GM21737 (cell line): ENCODE data around the gene NPEPL1.
"Not testable (repeated sequence)": the region's sequence is repeated elsewhere in the genome, so short reads cannot be mapped to it uniquely, and the experiment has no call there.

Experiments used
- ATAC-seq: cut with Tn5 transposase; IDR thresholded peaks from one replicate; pipeline ENCODE4 v1.9.1; 2021; ENCODE audit warnings: mild to moderate bottlenecking, moderate library complexity; ENCODE audit not compliant: unreplicated experiment

NPEPL1 gene, protein sequence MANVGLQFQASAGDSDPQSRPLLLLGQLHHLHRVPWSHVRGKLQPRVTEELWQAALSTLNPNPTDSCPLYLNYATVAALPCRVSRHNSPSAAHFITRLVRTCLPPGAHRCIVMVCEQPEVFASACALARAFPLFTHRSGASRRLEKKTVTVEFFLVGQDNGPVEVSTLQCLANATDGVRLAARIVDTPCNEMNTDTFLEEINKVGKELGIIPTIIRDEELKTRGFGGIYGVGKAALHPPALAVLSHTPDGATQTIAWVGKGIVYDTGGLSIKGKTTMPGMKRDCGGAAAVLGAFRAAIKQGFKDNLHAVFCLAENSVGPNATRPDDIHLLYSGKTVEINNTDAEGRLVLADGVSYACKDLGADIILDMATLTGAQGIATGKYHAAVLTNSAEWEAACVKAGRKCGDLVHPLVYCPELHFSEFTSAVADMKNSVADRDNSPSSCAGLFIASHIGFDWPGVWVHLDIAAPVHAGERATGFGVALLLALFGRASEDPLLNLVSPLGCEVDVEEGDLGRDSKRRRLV

DNA sequence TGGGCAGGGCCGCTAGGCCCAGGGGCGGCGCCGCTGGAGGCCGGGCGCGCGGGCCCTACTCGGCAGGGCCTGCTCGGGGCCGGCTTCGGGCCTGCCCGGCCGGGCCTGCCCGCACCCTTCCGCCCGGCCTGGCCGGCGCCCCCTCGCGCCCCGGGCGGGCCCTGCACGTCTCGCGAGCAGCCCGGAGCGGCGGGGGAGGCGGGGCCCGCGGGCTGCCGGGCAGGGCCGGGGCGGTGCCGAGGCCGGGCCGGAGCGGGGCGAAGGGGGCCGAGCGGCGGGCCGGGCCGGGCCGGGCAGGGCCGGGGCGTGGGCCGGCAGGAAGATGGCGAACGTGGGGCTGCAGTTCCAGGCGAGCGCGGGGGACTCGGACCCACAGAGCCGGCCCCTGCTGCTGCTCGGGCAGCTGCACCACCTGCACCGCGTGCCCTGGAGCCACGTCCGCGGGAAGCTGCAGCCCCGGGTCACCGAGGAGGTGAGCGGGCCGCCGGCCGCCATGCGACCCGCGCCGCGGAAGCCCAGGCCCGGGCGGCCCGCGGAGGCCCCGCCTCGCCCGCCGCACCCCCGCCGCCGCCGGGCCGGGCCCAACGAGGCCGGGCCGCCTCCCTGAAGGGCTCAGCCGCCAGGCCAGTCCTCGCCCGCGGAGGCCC is at the start of gene NPEPL1:
NPEPL1 (plus strand) TSS at position 222 of the 647 bp plus-strand sequence; CDS start at position 323, 101 bp downstream.
- ATAC-seq: peak; percentile 89

DNA sequence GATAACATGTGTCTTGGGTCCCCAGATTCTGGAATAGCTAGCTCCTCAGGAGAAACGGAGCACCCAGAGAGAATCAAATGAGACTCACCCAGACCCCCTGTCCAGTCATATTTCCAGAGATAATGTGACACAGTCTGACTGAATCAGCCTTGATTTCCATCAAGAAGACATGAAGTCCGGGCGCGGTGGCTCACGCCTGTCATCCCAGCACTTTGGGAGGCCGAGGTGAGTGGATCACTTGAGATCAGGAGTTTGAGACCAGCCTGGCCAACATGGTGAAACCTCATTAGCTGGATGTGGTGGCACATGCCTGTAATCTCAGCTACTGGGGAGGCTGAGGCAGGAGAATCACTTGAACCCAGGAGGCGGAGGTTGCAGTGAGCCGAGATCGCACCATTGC is 49.7 kb upstream of the NPEPL1 start:
- ATAC-seq: not testable (repeated sequence)

DNA sequence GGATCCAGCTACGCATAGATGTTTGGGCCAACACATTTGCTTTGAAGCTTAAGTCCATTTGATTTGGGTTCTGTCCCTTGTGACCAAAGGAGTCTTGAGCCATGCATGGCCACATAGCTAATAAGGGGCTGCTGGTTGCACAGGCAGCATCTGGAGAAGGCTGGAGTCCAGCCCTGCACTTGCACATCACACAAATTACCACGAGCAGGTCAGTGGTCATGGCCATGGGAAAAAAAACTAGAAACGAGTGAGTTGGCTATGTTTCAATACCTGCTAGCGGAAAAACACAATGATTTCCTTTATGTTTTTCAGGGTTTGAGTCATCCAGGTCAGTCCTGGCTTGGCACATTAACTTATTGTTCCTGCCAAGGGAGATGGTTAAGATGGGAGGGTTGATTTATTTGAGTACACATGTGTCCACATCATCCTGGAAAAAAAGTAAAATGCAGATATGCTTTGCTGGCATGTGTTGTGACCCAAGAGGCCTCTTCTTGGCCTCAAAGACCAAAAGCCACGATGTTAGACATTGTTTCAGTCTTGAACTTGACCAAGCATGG is 47.1 kb upstream of the NPEPL1 start:
- ATAC-seq: no peak

DNA sequence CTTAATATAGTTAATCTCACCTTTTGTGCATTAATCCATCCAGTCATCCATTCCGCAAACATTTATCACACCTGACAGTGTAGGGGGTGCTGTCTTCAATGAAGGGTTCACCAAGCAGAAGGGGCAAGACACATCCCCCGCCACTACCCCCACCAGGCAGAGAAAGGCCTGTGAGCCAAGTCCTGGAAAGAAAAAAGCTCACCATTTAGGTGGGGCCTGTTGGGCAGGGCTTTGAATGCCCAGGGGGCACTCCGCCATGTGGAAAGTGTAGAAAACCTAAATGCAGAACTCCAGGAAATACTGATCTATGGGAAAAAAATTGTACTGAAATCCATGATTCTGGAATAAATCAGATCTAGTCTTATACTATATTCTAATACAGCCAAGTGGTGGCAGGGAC is 46.3 kb upstream of the NPEPL1 start:
- ATAC-seq: no peak

- ATAC-seq: no peak
Observed at GRCh38 chr20:58646703-58647102, 45.9 kb upstream of the NPEPL1 start.

- ATAC-seq: no peak
Observed at GRCh38 chr20:58647162-58647795, 45.3 kb upstream of the NPEPL1 start.

DNA sequence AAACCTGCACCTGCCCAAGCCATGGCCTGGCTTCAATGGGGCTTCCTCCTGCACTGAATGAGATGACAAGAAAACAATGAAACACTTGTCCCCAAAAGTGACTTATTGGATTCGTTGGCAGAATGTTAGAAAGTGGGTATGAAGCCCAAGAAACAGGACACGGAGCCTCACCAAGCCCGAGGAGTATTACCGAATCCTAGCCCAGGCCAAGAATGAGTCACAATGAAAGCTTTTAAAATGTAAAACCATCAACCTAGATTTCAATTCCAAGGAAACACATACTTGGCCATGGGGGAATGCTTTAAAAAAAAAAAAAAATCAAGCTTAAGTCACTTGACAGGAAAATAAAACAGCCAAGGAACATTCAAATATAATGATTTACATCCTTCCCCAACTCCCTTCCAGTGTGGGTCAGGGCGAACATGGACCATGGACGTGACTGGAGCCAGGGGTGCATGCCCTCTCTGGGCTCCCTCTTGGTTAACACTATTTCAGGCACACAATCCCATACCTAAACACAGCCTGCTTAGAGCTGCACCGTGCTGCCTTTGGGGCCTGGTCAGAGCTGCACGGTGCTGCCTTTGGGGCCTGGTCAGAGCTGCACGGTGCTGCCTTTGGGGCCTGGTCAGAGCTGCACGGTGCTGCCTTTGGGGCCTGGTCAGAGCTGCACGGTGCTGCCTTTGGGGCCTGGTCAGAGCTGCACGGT is 44.7 kb upstream of the NPEPL1 start:
- no peak for ATAC-seq

DNA sequence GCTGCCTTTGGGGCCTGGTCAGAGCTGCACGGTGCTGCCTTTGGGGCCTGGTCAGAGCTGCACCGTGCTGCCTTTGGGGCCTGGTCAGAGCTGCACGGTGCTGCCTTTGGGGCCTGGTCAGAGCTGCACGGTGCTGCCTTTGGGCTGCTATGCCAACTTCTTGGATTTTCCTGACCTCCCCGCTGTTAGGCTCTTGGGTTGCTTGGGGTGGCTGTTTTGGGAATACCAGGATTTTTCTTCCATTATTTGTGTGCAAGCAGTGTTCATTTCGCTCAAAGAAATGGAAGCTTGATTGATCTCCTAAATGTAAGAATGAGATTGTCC is 44.1 kb upstream of the NPEPL1 start:
- not testable (repeated sequence) for ATAC-seq

DNA sequence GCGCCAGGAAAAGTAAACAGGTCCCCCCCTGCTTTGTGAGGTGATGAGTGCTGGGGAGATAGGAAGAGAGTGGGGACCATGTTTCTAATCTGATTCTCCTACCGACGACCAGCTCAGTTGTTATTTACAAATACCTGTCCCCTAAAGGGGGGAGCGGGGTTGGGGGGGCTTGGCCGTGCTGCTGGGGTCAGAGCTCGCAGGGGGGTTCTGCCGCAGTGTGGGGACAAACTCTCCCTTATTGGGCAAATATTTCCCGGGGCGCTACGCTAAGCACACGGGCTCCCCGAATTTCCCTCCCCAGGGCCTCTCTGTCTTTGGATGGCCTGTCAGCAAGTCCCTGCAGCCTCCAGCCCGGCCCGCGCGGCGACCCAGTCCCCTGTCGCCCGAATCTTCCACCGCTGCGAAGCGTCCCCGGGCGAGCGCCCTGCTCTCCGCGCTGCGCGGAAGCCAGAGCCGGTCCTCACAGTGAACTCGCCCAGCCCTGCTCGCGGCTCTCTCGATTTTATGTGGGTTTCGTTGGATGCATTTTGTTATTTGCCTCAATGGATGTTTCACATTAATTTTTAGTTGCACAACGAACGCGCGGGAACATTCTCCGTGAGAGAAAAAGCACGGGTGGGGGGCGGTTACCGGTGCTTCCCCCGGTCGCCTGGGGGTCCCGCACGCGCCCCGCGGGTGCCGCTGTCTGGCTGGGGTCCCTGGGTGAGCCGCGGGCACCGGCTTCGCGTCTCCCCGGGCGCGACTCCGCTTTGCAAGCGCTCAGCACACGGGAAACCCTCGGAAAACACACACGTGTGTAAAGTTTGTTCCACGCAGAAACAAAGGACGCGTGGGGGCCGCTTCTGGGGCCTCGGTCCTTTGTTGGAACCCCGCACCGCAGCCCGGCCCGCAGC is 43.1 kb upstream of the NPEPL1 start:
- no peak for ATAC-seq

DNA sequence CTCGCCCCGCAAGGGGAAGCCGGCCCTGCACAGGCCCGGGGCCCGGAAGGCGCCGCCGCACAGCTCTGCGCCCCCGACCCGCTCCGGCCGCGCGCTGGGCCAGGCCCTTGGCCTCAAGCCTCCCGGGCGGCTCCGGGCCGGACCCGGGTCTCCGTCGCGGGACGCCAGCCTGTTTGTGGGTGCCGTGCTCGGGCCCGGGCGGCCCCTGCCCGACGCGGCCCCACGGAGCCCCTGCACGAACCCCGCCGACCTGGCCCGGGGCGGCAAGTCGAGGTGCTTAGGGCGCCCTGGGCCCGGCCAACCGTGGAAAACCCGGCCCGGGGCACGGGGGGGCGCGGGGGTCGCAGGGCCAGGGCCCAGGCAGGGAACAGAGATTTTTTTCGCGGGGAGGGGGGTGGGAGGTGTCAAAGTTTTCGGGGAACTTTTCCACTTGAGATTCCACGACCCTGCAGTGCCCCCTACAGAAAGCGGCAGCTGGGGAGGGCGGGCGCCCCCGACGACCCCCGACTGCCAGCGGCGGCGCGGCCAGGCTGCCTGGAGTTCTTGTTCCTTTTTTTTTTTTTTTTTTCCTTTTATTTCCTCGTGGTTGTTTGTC is 42.3 kb upstream of the NPEPL1 start:
- peak; percentile 20 for ATAC-seq

- peak; percentile 49 for ATAC-seq
Observed at GRCh38 chr20:58650776-58651558, 41.6 kb upstream of the NPEPL1 start, which contains the start of gene STX16. Gene STX16, plus strand, starts transcription at chr20:58651283. Its CDS starts 724 bp downstream, at chr20:58652007.

GRCh38 chr20:58651559-58651945 is 41.0 kb upstream of the NPEPL1 start:
- no peak for ATAC-seq

DNA sequence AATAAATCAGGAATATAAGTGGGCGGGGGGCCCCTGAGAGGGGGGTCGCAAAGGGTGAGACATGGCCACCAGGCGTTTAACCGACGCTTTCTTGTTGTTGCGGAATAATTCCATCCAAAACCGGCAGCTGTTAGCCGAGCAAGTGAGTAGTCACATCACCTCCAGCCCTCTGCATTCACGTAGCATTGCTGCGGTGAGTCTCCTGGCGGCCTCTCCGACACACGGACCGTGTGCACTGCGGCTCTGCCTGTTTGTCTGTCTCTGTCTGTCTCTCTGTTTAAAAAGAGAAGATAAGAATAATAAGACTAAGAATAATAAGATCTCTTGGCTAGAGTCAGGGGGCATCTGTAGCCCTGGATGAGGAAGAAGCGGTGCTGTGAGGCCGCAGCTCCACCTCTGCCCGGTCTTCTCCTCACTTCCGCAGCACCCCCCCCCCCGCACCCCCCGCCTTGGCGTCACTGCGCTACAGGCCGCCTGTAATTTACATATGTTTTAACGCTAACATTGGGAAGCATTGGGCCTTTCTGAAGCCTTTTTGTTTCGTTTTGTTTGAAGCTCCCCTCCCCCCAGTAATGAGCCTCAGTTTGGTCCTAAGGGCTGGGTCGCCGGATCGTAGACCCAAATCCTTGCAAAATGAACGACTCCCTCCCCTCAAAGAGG is 40.5 kb upstream of the NPEPL1 start:
- ATAC-seq: peak; percentile 46

DNA sequence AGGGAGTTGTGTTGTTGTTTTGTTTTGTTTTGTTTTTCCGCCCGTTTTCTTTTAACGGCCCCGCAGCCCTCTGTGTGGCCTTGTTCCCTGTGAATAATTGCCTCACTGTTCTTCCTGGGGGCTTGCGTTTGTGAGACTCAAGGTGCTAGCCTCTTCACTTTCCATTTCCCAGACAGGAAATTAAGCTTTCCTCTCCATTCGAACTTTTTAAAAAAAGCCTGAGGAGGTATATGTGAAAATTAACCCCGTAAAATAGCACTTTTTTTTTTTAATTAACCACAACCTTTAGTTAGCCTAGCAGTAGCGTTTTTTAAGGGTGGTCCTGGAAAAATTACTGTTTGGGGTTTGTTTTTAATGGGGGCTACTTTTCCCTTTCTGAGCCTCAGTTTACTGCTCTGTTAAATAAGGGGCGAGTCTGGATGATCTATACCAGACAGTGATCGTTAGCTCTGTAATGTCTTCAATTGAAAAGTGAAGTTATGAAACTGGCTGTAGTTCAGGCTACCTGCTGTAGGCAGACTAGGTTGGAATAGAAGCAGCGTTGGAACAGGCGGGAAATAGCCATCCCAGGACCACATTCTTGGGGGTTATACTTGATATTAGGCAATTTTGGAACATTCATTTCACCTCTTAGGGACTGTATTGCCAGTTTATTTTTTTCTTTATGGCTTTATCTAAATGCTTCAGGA is 39.9 kb upstream of the NPEPL1 start:
- ATAC-seq: peak; percentile 11

GRCh38 chr20:58654337-58654736 is 38.3 kb upstream of the NPEPL1 start:
- no peak for ATAC-seq

DNA sequence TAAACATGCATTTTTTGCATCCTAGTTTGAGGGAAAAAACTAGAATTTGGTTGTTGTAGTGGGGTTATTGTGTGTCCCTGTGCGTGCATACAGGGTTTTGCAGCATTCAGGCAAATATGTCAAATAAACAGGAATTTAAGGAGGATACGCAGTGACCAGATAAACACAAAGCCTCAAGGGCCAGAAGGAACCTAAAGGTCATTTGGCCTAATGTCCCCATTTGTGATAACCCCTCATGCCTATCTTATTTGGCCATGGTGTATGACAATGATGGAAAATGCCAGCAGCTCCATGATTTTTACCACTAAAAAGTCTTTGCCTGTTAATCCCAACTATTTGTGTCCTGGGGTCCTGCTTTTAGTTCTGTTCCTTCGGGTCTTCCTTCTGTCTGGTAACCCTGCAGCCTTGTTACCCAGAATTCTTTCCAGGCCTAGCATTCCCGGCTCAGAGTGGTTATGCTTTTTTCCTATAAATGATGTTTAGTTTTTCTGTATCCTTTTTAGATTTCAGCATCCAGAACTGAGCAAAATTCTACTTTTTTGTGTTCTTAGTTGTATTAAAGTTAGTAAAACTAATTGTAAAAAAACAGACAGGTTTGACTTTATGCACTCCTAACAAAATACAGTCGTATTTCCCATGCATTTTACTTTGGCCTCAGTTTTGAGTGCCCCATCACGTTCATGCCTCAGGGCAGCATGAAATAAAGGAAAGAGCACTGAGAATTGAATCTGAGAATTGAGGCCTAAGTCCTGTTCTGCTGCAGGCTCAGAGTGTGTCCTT is 37.1 kb upstream of the NPEPL1 start:
- no peak for ATAC-seq

DNA sequence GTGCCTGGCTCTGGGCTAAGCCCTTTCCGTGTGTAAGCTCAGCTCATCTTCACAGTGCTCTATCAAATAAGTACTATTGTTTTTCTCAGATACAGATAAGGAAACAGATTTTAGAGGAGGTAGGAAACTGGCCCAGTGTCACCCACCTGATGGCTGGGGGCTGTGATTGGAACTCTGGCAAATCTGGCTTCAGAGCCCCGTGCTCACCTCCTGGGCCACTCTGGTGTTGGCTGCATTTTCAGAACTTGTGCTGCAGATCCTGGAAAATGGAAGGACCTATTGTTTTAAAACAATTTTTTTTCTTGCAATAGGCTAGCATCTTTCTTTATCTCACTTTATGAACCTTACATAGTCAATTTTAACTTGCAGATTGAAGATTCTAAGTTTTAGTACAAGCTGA is 35.8 kb upstream of the NPEPL1 start:
- no peak for ATAC-seq
